Measurements from ENCODE around the gene RAB3A. TPM values are rescaled to one million over a fixed set of nuclear protein-coding genes. Genes with fewer than 3 reads are reported as not detected.
A peak's percentile ranks its signal among the peaks of the same experiment; 100 is the strongest.
"Not testable (repeated sequence)": the region's sequence is repeated elsewhere in the genome, so short reads cannot be mapped to it uniquely, and the experiment has no call there.

RAB3A gene
- total RNA-seq, 2 experiments from 2014 or later, result 5.6 to 6.2 TPM

DNA sequence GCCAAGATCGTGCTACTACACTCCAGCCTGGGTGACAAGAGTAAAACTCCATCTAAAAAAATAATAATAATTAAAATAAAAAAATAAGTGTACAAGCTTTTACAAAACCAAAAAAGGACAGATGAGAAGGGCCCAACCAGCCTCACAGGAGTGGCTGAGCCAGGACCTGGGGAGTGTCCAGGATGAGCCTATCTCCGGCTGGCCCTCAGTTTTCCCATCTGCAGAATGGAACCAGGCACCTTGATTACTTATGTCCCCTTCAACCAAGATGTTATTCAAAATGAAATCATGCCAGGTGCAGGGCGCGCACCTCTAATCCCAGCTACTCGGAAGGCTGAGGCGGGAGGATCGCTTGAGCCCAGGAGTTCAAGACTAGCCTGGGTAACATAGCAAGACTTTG, 39.8 kb downstream of the RAB3A start:
- peaks cover 15% of the 10 kb centered on the region for H3K4me1 Mint-ChIP-seq (ENCODE audit: low read depth)
- DNase-seq (no peak), ATAC-seq (no peak)
- POLR2A ChIA-PET, result no interaction called here
- H3K27ac Mint-ChIP-seq, result no peak overlapping the region
- no peaks in the 10 kb centered on the region for H3K9me3 Mint-ChIP-seq (ENCODE audit: insufficient read depth)
- CTCF ChIA-PET, result interaction anchor here (1.0 kb wide), 1 partner anchor 51 kb away, joined by 4 read pairs; no protein-coding TSS in a partner anchor
- H3K27me3 Mint-ChIP-seq (ENCODE audit: low read depth), result no peaks in the 10 kb centered on the region
- no peak overlapping the region for H3K4me3 Mint-ChIP-seq
- peaks cover 5% of the 10 kb centered on the region for H3K36me3 Mint-ChIP-seq (ENCODE audit: low read depth)

DNA sequence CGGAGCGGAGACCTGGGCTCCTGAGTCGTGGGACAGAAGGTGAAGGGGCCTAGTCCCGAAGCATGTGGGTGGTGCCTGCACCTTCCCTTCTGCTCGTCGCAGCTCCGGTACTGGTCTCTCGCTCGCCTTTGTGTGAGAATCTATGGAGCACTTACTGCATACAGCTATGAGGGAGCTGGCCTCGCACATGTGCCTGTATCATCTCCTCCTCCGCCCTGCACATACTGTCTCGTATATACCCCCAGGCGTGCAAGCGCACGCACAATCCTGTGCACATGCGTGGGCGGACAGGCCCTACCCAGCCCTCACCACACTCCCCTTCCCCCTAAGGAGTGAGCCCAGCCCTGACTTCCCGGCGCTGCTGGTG, 42.2 kb downstream of the RAB3A start:
- DNase-seq (no peak), ATAC-seq (no peak)
- H3K4me3 Mint-ChIP-seq, result peak overlapping the region; percentile 22
- ChIA-PET POLR2A (no interaction called here), CTCF (interaction anchor here (0.7 to 2.2 kb wide), 4 partner anchors 13 to 224 kb away, joined by 3 to 6 read pairs (median 3); no protein-coding TSS in a partner anchor)
- no peaks in the 10 kb centered on the region for H3K9me3 Mint-ChIP-seq (ENCODE audit: insufficient read depth)
- peaks cover 2% of the 10 kb centered on the region for H3K36me3 Mint-ChIP-seq (ENCODE audit: low read depth)
- H3K27ac Mint-ChIP-seq, result no peak overlapping the region
- peaks cover 11% of the 10 kb centered on the region for H3K4me1 Mint-ChIP-seq (ENCODE audit: low read depth)
- H3K27me3 Mint-ChIP-seq (ENCODE audit: low read depth), result no peaks in the 10 kb centered on the region

DNA sequence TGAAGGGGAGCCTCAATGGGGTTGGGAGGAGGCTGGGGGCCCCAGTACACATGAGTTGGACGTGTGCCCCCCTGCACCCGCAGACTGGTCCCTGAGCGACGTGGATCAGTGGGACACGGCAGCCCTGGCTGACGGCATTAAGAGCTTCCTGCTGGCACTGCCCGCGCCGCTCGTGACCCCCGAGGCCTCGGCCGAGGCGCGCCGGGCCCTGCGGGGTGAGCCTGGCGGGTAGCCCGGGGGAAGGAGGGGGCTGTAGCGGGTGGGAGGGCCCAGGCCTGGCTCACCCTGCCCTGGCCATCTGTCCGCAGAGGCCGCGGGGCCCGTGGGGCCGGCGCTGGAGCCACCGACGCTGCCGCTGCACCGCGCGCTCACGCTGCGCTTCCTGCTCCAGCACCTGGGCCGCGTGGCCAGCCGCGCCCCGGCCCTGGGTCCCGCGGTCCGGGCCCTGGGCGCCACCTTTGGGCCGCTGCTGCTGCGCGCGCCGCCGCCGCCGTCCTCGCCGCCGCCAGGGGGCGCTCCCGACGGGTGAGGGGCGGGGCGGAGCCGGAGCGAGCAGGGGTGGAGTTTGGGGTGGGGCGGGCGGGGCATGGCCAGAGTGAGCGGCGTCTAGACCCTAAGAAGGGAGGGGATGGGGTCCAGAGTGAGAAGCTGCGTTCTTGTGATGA, 42.7 kb downstream of the RAB3A start:
- ATAC-seq (peak; percentile 96), DNase-seq (peak; percentile 79)
- peaks cover 11% of the 10 kb centered on the region for H3K4me1 Mint-ChIP-seq (ENCODE audit: low read depth)
- H3K27me3 Mint-ChIP-seq (ENCODE audit: low read depth), result no peaks in the 10 kb centered on the region
- ChIA-PET CTCF (interaction anchor here (0.7 to 2.2 kb wide), 13 partner anchors 9 to 223 kb away, joined by 3 to 7 read pairs (median 3); partner anchors contain the start of gene PIK3R2), POLR2A (interaction anchor here (0.9 to 1.7 kb wide), 2 partner anchors 9 to 70 kb away, joined by 3 to 8 read pairs; partner anchors contain the start of gene PIK3R2)
- peak overlapping the region; percentile 63 for H3K4me3 Mint-ChIP-seq
- no peaks in the 10 kb centered on the region for H3K9me3 Mint-ChIP-seq (ENCODE audit: insufficient read depth)
- H3K36me3 Mint-ChIP-seq (ENCODE audit: low read depth), result peaks cover 2% of the 10 kb centered on the region
- H3K27ac Mint-ChIP-seq, result peak overlapping the region; percentile 70

DNA sequence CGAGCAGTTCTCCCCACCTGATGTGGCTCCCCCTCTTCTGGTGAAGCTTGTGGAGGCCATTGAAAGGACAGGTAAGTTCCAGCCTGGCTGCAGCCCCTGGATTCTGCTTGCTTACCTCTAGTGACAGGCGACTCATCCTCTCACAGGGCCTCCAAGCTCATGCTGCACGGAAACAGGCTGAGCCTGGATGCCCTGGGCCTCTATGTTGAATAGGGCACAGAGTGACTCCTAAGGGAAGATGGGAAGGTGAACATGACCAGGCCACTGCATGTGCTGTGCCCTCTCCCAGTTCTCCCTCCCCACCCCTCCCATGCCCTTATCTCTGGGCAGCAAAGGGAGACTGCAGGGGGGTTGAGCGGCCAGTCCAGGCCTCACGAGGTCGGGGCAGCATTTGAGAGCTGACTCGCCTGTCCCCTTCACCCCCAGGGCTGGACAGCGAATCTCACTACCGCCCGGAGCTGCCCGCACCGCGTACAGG, 43.3 kb downstream of the RAB3A start:
- peaks cover 2% of the 10 kb centered on the region for H3K36me3 Mint-ChIP-seq (ENCODE audit: low read depth)
- peak overlapping the region; percentile 63 for H3K4me3 Mint-ChIP-seq
- H3K27ac Mint-ChIP-seq, result peak overlapping the region; percentile 70
- H3K4me1 Mint-ChIP-seq (ENCODE audit: low read depth), result peaks cover 11% of the 10 kb centered on the region
- DNase-seq, result no peak
- no peaks in the 10 kb centered on the region for H3K27me3 Mint-ChIP-seq (ENCODE audit: low read depth)
- ATAC-seq, result no peak
- H3K9me3 Mint-ChIP-seq (ENCODE audit: insufficient read depth), result no peaks in the 10 kb centered on the region
- ChIA-PET CTCF (interaction anchor here (0.7 to 2.2 kb wide), 13 partner anchors 8 to 223 kb away, joined by 3 to 7 read pairs (median 3); partner anchors contain the start of gene PIK3R2), POLR2A (interaction anchor here (0.9 to 1.7 kb wide), 2 partner anchors 9 to 70 kb away, joined by 3 to 8 read pairs; partner anchors contain the start of gene PIK3R2)

DNA sequence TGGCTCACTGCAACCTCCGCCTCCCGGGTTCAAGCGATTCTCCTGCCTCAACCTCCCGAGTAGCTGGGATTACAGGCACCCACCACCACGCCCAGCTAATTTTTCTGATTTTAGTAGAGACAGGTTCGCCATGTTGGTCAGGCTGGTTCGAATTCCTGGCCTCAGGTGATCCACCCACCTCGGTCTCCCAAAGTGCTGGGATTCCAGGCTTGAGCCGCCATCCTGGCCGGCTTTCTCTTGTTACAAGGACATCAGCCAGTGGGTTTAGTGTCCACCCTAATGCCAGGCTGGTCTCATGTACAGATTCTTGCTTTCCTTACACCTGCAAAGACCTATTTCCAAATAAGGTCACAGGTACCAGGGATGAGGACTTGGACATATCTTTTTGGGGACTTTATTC, 44.0 kb downstream of the RAB3A start:
- Mint-ChIP-seq H3K9me3 (ENCODE audit: insufficient read depth) (no peaks in the 10 kb centered on the region), H3K4me3 (no peak overlapping the region), H3K36me3 (ENCODE audit: low read depth) (peaks cover 2% of the 10 kb centered on the region), H3K27me3 (ENCODE audit: low read depth) (no peaks in the 10 kb centered on the region), H3K27ac (no peak overlapping the region), H3K4me1 (ENCODE audit: low read depth) (peaks cover 11% of the 10 kb centered on the region)
- no peak for ATAC-seq
- ChIA-PET CTCF (interaction anchor here (0.7 to 2.2 kb wide), 10 partner anchors 11 to 115 kb away, joined by 3 to 6 read pairs (median 4); no protein-coding TSS in a partner anchor), POLR2A (interaction anchor here (1.7 kb wide), 1 partner anchor 8 kb away, joined by 8 read pairs; the partner anchor contains the start of gene PIK3R2)
- no peak for DNase-seq

DNA sequence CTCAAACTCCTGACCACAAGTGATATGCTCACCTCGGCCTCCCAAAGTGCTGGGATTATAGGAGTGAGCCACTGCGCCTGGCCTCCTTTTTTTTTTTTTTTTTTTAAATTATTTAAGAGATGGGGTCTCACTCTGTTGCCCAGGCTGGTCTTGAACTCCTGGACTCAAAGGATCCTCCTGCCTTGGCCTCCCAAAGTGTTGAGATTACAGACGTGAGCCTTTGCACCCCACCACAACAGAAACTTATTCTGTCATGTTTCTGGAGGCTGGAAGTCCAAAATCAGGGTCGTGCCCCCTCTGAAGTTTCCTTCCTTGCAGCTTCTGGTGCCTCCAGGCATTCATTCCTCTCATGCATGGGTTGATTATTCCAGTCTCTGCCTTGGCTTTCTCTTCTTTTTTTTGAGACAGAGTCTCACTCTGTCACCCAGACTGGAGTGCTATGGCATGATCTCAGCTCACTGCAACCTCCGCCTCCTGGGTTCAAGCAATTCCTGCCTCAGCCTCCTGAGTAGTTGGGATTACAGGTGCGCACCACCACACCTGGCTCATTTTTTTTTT, 44.7 kb downstream of the RAB3A start:
- POLR2A ChIA-PET; H3K9me3 Mint-ChIP-seq (ENCODE audit: insufficient read depth); H3K36me3 Mint-ChIP-seq (ENCODE audit: low read depth); ATAC-seq; H3K4me3 Mint-ChIP-seq; H3K27me3 Mint-ChIP-seq (ENCODE audit: low read depth); DNase-seq; H3K27ac Mint-ChIP-seq: not testable (repeated sequence)
- peaks cover 16% of the 10 kb centered on the region for H3K4me1 Mint-ChIP-seq (ENCODE audit: low read depth)
- CTCF ChIA-PET, result interaction anchor here (1.0 kb wide), 1 partner anchor 46 kb away, joined by 3 read pairs; no protein-coding TSS in a partner anchor

DNA sequence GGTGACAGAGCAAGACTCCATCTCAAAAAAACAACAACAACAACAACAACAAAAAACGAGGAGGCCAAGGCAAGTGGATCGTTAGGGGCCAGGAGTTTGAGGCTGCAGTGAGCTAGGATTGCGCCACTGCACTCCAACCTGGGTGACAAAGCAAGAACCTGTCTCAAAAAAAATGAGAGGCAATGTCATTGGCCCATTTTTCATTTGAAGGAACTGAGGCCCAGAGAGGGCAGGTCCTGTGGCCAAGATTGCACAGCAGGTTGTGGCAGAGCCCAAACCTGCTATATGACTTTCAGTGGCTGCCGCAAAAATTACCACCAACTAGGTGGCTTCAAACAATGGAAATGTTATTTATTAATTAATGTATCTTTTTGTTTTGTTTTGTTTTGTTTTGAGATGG, 45.4 kb downstream of the RAB3A start:
- CTCF ChIA-PET, result interaction anchor here (0.7 to 1.6 kb wide), 2 partner anchors 9 to 114 kb away, joined by 3 to 6 read pairs; no protein-coding TSS in a partner anchor
- POLR2A ChIA-PET, result no interaction called here
- Mint-ChIP-seq H3K4me3 (no peak overlapping the region), H3K27me3 (ENCODE audit: low read depth) (no peaks in the 10 kb centered on the region), H3K9me3 (ENCODE audit: insufficient read depth) (no peaks in the 10 kb centered on the region), H3K4me1 (ENCODE audit: low read depth) (peaks cover 20% of the 10 kb centered on the region), H3K27ac (no peak overlapping the region), H3K36me3 (ENCODE audit: low read depth) (peaks cover 2% of the 10 kb centered on the region)
- DNase-seq, result no peak
- no peak for ATAC-seq

DNA sequence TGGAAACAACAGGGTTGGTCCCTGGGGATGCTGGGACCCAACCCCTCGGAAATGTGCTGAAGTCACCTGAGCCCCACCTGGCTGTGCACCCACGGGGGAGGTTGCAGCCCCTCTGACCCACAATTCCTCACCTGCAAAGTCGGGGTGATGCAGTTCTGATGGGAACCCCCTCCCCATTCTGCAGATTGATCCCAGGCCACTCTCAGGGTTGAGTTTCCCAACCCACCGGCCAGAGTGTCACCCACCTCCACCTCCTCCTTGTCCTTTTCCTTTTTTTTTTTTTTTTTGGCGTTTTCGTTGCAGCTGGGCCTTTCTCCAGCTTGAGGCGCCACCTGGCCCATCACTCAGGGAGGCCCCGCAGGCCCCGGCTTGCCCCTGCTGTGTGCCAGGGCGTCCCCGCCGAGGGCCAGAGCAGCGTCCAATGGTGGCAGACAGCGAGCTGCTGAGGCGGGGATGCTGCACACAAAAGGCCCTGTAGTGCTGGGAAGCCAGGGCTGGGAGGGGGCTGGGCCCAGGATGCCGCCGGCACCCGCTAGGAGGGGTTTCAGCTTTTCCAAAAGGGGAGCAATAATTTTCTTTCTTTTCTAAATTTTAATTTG, 46.3 kb downstream of the RAB3A start:
- no peaks in the 10 kb centered on the region for H3K27me3 Mint-ChIP-seq (ENCODE audit: low read depth)
- no peak for DNase-seq
- no peak for ATAC-seq
- H3K4me3 Mint-ChIP-seq, result no peak overlapping the region
- no peaks in the 10 kb centered on the region for H3K9me3 Mint-ChIP-seq (ENCODE audit: insufficient read depth)
- H3K4me1 Mint-ChIP-seq (ENCODE audit: low read depth), result peaks cover 20% of the 10 kb centered on the region
- no peak overlapping the region for H3K27ac Mint-ChIP-seq
- peaks cover 2% of the 10 kb centered on the region for H3K36me3 Mint-ChIP-seq (ENCODE audit: low read depth)
- ChIA-PET CTCF (interaction anchor here (1.6 kb wide), 1 partner anchor 10 kb away, joined by 6 read pairs; no protein-coding TSS in a partner anchor), POLR2A (no interaction called here)

DNA sequence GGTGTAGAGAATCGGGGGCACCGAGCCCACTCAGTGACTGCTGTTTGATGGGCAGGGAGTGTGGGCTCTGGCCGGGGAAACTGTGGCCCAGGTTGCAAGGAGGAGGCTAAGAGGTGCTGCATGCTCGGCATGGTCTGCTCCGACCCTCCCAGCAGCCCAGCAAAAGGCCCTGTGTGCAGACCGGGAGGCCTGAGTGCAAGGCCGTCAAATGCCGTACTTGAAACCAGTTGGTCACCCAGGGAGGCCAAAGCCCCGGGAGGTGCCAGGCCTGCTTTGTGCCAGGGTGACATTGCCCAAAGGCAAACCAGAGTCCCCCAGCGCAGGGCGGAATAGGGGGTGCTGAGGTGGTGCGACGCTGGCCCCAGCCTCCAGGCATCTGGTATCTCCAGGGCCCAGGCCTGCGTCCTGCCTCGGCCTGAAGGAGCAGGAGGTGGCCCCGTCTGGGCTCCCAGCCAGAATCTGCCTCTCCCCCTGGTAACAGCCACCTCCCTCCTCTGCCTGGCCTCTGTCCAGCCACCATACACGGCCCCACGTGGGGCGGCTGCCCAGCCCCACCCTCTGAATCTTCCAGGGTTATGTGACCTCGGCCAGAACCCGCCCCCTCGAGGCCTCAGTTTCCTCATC, 46.9 kb downstream of the RAB3A start:
- no peak overlapping the region for H3K4me3 Mint-ChIP-seq
- H3K9me3 Mint-ChIP-seq (ENCODE audit: insufficient read depth), result no peaks in the 10 kb centered on the region
- H3K36me3 Mint-ChIP-seq (ENCODE audit: low read depth), result peaks cover 4% of the 10 kb centered on the region
- no peaks in the 10 kb centered on the region for H3K27me3 Mint-ChIP-seq (ENCODE audit: low read depth)
- H3K4me1 Mint-ChIP-seq (ENCODE audit: low read depth), result peaks cover 23% of the 10 kb centered on the region
- CTCF ChIA-PET, result interaction anchor here (0.9 to 1.6 kb wide), 2 partner anchors 11 kb away, joined by 3 to 6 read pairs; no protein-coding TSS in a partner anchor
- no peak for ATAC-seq
- no peak overlapping the region for H3K27ac Mint-ChIP-seq
- POLR2A ChIA-PET, result no interaction called here
- DNase-seq, result no peak

DNA sequence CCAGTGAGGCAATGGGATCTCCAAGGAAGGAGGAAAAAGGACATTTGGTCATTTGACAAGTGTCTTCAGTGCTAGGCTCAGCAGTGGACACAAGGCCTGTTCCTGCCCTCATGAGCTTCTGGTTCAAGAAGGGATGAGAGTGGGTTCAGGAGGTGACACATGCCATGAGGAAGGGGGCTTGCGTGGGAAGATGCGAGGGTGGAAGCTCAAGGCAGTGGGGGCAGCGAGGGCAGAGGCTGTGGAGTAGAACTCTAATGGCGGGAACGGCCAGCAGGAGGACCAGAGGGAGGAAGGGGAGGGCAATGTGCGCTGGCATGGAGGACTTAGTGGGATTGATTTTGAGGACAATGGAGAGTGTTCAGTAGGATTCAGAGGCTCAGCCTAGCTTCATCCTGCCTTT, 47.6 kb downstream of the RAB3A start:
- H3K4me1 Mint-ChIP-seq (ENCODE audit: low read depth), result peaks cover 27% of the 10 kb centered on the region
- CTCF ChIA-PET, result interaction anchor here (0.9 kb wide), 1 partner anchor 12 kb away, joined by 3 read pairs; no protein-coding TSS in a partner anchor

More for the DNA sequence above, 47.6 kb downstream of the RAB3A start:
- POLR2A ChIA-PET, result interaction anchor here (0.6 to 0.7 kb wide), 2 partner anchors 39 to 68 kb away, joined by 3 read pairs; no protein-coding TSS in a partner anchor
- peaks cover 4% of the 10 kb centered on the region for H3K36me3 Mint-ChIP-seq (ENCODE audit: low read depth)
- no peak overlapping the region for H3K27ac Mint-ChIP-seq
- H3K27me3 Mint-ChIP-seq (ENCODE audit: low read depth), result no peaks in the 10 kb centered on the region
- DNase-seq, result no peak
- ATAC-seq, result no peak
- H3K9me3 Mint-ChIP-seq (ENCODE audit: insufficient read depth), result no peaks in the 10 kb centered on the region
- H3K4me3 Mint-ChIP-seq, result no peak overlapping the region

Data from activated CD8-positive, alpha-beta T cell treated with anti-CD3 and anti-CD28 coated beads, Interleukin-2, amount 10 ng/mL, durations not matched to agents 7 days and 5 days (primary cell).